GM20000 (cell line): Measurements from ENCODE around the gene PI4KA.

ENCODE experiments used
- DNase-seq: peaks from one replicate; pipeline ENCODE4 v3.0.0; 2012; ENCODE audit warnings: low spot score
- TF ChIP-seq, protein P1 (sequence below): IDR thresholded peaks from 2 replicates; pipeline ENCODE4 v1.5.1; 2012; ENCODE audit warnings: mild to moderate bottlenecking, control low read depth; ENCODE audit errors: extremely low read depth, missing control alignments

PI4KA gene

DNA sequence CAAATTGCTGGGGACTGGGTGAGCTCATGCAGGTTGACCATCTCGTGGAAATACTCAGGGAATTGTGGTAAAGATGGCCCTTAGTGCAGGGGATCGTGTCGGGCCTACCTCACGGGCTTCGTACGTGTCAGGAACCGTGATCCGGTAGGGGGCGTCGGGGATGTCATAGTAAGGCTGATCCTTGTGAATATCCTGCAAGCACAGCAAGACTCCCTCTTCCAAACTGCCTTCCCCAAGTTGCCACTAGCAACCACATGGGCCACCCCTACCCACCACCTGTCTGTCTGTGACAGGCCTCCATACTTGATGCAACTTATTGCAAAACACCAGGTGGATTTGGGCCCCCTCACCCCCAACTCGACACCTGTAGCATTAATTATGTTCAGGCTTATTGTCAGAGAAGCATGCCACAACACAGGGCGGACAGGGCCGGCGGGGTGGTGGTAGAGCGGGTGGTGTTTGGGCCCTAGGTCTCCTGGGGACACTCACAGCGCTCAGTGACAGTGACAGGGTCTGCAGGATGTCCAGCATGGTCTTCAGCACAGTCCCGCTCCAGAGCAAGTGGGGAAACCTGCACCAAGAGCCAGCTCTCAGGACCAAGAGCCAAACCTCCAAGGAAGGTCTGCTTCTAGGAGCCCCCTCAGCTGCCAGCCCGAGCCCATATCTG is 107.3 kb downstream of the PI4KA start:
- TF ChIP-seq, protein P1, sequence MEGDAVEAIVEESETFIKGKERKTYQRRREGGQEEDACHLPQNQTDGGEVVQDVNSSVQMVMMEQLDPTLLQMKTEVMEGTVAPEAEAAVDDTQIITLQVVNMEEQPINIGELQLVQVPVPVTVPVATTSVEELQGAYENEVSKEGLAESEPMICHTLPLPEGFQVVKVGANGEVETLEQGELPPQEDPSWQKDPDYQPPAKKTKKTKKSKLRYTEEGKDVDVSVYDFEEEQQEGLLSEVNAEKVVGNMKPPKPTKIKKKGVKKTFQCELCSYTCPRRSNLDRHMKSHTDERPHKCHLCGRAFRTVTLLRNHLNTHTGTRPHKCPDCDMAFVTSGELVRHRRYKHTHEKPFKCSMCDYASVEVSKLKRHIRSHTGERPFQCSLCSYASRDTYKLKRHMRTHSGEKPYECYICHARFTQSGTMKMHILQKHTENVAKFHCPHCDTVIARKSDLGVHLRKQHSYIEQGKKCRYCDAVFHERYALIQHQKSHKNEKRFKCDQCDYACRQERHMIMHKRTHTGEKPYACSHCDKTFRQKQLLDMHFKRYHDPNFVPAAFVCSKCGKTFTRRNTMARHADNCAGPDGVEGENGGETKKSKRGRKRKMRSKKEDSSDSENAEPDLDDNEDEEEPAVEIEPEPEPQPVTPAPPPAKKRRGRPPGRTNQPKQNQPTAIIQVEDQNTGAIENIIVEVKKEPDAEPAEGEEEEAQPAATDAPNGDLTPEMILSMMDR = no peak

DNA sequence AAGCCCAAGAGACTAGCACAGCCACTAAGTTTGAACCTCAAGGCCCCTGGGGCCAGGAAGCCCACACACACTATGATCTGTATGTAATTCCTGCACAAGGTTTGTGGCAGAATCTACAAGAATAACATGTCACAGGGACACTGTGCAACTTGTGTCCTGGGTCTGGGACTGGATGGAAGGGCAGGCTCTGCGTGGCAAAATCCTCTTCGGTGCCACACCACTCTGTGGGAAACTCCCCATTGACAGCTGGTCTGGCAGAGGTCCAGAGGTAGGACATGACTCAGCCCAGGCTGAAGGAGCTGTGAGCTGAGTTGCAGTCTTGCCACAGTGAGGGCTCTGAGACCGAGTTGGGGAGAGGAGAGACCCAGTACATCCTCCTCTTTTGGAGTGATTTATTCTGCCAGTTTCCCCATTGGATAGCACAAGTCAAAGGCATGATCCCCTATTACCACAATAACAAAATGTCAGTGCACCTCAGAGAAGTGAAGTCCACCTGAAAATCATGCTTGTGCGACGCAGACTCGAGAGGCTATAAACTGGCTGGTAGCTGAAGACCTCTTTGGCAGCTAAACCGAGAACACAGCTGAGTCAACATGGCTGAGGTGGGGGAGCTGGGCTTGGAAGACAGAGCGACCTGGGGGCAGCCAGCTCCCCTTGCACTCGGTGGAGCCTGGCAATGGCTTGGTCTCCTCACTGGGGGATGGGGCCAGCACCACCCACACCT is 108.0 kb downstream of the PI4KA start:
- peak; percentile 62 for DNase-seq
- TF ChIP-seq, protein P1 = no peak

More for the DNA sequence above, 107.3 kb downstream of the PI4KA start:
- no peak for DNase-seq

DNA sequence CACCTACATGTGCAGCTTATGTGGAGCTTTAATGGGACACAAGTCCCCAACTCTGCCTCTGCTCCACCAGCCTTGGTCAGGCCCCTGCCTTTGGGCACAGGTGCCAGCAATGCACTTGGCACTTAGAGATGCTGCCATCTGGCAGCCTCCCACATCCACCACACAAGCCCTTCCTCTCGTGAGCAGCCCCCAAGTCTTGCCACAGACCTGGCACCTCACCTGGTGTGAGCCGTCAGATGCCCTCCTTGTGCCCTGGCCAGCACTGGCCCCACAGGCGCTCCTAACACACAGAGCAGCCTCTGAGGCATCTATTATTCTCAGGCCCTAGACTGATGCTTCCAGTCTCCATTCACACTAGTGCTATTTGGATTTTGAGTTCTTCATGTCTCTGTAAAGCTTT is 109.2 kb downstream of the PI4KA start:
- no peak for DNase-seq
- TF ChIP-seq, protein P1 = no peak

DNA sequence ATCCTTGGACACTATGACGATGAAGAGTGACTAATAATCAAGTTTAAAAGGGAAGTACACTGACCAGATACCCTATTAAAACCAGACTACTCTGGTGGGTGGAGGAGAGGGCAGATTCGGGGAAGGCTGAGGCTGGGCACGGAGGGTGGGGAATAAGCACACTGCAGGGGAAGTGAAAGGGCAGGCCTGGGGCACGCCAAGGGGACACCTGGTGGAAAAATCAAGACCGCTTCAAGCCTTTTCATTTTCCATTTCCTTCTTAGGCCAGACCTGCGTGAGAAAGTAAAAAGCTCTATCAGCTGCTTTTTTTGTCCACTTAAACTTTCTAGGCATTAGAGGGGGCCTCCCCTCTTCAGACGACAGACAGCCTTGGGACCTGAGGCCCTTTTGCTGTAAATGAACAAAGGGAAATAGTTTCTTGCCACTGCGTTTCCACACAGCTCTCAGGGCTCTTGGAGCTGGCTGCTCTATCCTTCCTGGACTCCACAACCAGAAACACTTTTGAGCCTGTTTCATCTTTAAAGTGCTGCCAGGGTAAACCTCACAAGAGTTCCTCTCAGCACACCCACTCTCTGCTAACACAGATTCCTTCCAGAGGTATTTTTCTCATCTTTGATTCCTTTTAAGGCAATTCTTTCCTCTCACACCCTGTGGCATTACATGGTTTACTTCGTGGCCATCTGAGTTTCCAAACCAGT is 109.7 kb downstream of the PI4KA start:
- DNase-seq = peak; percentile 74
- TF ChIP-seq, protein P1 = no peak

DNA sequence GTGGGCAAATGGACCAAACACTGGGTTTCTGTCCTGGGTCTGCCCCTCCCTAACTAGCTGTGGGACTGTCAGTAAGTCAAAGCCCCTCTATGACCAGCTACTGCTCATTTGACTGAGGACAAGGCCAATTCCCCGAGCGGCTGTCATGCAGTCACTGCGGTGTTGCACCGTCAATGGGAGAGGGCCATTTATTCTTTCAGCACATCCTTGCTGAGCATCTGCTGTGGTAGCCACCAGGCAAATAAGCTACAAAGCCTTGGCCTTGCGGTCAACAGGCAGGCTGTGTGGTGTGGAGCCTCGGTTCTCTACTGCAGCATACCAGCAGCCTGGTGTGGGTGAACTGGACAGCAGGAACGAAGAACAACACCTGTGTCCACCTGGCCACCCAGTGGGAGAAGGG is 110.5 kb downstream of the PI4KA start:
- no peak for DNase-seq
- TF ChIP-seq, protein P1 = no peak

DNA sequence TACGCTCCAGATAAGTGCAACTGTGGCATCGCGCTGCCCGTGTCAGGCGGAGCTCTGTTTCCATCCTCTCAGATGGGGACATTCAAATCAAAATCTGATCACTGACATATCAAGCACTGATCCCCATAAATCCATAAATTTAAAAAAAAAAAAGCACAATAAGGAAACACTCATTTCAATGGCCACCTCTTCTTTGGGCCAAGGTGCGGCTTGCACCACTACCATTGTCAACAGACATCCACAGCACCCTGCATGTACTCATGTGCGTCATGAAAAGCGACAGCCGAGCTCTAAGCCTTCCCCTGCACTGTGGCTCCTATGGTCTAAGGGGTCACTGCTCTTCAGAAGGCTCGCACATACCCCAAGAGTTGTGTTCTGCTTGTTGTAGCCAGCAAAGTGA is 111.4 kb downstream of the PI4KA start:
- no peak for DNase-seq
- TF ChIP-seq, protein P1 = no peak
